NCI-H146 treated with DMSO at 0.1 percent for 48 hours (cell line): ENCODE results near the gene CTPS2.
A peak's percentile ranks its signal among the peaks of the same experiment; 100 is the strongest.
"Not testable (repeated sequence)": the region's sequence is repeated elsewhere in the genome, so short reads cannot be mapped to it uniquely, and the experiment has no call there.

ENCODE experiments used
- DNase-seq: peaks from one replicate; lab custom pipeline; 2025; ENCODE audit not compliant: unreplicated experiment; lab: John Stamatoyannopoulos, UW

CTPS2 gene, protein sequence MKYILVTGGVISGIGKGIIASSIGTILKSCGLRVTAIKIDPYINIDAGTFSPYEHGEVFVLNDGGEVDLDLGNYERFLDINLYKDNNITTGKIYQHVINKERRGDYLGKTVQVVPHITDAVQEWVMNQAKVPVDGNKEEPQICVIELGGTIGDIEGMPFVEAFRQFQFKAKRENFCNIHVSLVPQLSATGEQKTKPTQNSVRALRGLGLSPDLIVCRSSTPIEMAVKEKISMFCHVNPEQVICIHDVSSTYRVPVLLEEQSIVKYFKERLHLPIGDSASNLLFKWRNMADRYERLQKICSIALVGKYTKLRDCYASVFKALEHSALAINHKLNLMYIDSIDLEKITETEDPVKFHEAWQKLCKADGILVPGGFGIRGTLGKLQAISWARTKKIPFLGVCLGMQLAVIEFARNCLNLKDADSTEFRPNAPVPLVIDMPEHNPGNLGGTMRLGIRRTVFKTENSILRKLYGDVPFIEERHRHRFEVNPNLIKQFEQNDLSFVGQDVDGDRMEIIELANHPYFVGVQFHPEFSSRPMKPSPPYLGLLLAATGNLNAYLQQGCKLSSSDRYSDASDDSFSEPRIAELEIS

DNA sequence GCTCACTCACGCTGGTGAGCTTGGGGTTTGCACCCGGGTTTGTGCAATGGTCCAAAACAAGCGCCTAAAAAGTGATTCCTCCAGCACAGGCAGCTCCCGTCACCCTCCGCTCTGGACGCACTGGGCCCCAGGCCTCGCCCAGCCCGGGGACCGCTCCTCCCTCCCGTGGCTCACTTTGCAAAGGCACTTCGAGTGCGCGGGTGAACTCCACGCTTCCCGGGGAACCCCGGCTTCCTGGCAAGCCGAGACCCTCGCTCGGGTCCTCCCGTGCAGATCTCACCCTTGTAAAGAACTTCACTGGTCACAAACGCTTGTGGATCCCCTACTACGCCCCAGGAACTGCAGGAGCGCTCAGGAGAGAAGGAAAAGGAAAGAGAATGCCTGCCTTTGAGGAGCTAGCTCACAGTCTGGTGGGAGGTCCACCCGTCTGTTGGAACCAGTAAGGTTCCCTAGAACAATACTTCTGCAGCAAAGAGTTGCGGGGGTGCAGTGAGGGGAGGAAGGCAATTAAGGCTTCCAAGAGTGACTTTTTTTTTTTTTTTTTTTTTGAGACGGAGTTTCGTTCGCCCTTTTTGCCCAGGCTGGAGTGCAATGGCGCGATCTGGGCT is at the start of gene CTPS2:
TSS of gene CTPS2 (minus strand) at position 122 of the 608 bp plus-strand sequence. CDS start 9,767 bp downstream, outside the sequence.
- DNase-seq: peak; percentile 31

DNA sequence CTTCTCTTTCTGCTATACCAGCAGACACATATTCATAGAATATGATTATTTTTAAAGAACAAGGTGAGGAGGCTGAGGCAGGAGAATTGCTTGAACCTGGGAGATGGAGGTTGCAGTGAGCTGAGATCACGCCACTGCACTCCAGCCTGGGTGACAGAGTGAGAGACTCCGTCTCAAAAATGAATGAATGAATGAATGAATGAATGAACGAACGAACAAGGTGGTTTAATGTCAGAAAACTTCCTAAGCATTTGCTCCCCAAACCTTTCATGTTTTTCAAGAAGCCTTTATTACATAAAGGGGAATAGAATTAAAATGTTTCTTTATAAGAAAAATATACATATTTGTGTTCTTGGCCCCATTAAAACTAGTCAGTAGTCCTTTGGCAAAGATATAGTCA is 49.0 kb upstream of the CTPS2 start:
- not testable (repeated sequence) for DNase-seq

DNA sequence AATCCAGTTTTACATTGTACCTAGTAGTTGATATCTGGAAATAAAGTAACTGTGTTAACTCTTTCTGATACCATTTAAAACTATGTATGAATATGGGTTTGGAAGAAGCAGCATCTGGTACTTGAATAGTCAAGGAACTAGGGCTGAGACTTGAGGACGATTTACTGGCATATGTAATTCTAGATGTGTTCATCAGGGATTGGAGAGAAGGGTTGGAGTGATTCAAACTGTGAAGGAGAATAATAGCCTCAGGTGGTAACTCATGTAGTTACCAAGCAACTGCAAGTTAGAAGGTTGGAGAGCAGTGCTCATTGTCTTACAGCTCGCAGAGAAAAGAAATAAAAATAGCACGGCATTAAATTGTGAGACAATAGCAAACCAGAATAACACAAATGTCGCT is 44.3 kb upstream of the CTPS2 start:
- DNase-seq: no peak

DNA sequence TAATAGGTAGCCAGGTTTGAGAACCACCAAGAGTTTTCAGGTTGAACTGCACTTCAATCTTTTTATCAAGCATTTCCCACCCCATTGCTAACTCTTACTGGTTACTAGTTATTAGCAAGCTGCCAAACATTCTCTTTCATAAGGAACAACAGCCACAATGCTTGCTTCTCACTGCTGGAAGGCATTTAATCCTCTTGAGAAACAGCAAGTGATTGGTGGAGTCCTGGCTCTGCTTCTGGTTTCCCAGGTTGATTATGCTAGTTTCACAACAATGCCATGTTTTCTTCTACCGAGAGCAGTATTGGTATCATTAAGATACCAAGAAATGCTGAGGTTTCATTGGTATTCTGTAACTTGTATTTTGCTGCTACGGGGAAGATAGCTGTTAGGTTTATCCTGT is 41.5 kb upstream of the CTPS2 start:
- DNase-seq: no peak

DNA sequence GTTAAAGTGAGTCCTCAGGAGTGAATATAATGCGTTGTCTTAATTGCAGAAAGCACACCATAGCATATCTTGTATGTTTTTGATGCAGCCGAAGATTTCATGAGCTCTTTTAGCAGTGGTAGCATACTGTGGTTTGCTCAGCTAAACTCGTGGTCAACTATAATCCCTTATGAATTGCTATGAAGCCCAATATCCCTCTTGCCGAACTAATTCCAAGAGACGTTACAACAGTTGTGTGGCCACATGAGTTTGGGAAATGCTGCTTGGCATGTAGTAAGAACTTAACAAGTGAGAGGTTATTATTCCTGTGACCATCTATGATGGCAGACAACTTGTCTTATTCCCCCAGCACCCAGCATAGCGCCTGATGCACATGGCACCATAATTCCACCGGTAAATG is 37.7 kb upstream of the CTPS2 start:
- DNase-seq: no peak

DNA sequence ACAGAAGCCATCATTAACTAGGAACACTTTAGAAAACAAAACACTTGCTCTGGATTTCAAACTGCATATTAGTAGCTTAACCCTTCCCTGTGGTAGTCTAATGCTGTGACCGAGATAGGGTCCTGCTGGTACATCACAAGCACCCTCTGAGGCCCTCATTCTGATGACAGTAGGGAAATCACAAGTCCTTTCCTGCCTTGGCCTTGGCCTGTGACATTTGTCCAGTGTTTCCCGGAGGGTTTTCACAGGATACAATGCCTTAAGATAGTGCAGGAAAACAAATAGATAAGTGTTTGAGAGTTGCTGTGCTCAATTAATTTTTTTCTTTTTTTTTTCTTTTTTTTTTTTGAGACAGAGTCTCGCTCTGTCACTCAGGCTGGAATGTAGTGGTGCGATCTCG is 36.0 kb upstream of the CTPS2 start:
- DNase-seq: no peak

DNA sequence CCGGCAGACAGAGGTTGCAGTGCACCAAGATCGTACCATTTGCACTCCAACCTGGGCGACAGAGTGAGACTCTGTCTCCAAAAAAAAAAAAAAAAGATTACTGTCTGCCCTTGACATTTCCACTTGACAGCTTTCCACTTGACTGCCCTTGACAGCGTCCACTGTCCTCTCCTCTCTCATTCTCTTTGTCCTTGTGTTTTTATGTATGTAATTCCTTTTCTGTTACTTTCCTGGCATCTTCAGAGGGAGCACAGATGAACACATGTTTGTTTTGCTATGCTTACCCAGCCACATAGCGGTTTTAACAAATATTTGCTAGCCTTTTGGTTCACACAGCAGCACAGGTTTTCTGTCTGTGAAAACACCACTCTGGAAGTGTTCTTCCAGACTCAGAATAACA is 33.2 kb upstream of the CTPS2 start:
- DNase-seq: no peak

DNA sequence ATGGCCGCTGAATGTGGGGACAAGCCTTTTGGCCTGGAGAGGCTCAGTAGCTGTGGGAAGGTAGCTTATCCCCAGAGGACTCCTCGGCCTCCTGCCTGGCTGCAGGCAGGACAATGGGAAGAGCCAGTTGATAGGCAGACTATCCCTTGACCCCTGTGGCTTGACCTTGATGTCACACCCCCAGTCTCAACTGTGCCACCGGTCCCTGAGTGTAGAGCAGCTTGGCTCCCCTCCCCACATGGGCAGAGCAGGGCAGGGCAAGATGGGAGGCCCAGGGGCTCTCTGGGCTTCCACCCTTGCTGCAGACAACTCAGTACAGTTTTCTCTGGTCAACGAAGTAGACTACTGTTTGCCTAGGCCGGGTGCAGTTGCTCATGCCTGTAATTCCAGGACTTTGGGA is 32.6 kb upstream of the CTPS2 start:
- no peak for DNase-seq

DNA sequence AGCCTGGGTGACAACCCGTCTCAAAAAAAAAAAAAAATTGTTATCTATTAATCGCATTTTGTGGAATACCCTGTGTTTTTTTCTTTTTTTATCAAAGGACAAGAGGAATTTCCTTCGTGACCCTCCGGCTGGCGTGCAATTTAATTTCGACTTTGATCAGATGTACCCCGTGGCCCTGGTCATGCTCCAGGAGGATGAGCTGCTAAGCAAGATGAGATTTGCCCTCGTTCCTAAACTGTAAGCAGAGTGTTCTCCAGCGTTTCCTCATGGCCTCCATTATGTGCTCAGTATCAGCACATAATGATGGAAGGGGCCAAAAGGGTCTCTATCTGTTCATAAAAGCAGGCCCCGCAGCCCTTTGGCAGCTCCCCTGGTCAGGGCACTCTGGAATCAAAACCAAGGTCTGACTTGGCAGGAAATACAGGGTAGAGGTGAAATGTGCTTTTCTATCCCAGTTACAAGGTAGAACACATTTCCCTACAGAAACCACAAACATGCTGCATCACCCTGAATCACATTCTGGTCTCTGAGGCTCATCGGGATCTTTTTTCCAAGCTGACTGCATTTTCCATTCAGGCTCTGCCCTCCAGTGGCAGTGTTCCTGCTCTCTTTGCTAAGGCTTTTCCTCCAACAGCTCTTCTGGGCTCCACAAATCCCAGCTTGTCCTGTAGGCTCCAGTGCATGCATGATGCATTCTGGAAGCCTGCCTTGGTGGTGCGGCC is 31.3 kb upstream of the CTPS2 start:
- no peak for DNase-seq

DNA sequence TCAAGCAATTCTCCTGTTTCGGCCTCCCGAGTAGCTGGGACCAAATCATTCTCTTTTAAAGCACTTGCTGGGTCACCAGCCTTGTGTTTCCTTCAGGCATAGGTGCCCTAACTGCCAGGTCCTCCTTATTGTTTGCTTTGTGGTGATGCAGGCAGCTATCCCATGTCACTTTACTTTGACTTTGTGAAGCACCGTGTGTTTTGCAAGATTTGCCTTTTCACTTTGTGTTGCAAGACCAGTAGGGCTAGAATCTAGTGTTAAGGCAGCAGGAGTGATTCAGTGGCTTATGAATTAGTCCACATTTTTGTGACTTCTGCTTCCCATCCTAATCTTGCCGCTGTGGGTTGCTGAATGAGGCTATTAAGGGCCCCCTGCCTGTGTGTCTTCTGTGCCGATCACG is 27.1 kb upstream of the CTPS2 start:
- no peak for DNase-seq

DNA sequence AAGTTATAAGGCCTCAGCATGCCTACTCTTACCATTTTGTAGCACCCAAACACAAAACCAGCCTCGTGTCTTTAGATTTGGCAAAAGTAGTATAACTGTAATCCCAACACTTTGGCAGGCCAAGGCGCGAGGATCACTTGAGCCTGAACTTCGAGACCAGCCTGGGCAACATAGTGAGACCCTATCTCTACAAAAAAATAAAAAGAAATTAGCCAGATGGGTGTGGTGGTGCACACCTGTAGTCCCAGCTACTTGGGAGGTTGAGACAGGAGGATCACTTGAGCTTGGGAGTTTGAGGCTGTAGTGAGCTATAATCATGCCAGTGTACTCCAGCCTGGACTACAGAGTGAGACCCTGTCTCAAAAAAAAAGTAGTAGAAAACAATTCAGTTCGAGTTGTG is 24.6 kb upstream of the CTPS2 start:
- no peak for DNase-seq

DNA sequence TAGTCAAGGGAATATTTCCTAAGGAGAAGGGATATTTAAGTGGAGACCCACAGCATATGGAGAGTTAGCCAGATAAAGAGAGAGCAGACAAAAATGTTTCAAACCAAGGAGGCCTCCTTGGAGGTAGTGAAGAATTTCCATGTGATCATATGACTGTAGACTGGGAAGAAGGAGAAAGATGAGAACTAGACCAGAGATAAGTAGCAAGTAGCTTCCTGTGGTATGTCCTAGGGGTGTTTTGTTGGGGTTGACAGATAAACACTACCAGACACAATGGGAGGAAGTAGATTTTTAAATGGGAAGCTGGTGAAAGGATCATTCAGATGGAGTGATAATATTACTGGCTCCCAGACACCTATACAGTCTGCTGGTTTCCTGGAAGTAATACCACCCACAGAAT is 20.5 kb upstream of the CTPS2 start:
- no peak for DNase-seq

DNA sequence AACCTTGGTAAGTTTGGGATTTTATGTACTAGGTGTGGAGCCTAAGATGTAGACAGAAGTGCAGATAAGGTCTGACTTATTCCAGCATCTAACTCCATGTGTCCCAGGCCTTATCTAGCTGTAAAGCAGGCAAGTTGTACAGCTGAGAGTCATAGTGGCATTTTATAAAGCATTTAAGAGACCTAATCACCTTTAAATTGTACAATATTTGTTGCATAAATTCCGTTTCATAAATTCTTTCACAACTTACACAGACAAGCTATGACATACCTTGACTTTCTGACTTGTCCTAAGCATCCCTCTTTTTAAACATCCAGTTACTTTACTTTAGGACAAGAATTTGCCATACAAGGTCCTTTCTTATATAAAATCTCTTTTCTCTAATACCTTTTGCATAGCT is 18.0 kb upstream of the CTPS2 start:
- no peak for DNase-seq

DNA sequence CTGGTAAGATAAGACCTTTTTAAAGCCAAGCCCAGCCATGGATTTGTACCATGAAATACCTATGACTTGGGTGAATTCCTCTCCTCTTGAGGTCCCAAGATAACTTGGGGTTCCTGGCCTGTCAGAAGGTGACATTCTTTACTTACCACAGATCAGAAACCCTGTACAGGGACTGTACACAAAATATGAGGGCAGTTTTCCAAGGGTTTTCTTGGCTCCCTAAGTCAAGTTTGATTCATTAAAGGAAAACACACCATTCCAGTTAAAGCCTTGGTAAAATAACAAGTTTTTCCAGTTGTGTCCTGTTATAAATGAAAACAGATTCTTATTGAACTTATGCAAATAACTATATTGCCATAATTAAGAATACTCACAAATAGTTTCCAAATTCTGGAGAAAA is 15.2 kb upstream of the CTPS2 start:
- DNase-seq: no peak

DNA sequence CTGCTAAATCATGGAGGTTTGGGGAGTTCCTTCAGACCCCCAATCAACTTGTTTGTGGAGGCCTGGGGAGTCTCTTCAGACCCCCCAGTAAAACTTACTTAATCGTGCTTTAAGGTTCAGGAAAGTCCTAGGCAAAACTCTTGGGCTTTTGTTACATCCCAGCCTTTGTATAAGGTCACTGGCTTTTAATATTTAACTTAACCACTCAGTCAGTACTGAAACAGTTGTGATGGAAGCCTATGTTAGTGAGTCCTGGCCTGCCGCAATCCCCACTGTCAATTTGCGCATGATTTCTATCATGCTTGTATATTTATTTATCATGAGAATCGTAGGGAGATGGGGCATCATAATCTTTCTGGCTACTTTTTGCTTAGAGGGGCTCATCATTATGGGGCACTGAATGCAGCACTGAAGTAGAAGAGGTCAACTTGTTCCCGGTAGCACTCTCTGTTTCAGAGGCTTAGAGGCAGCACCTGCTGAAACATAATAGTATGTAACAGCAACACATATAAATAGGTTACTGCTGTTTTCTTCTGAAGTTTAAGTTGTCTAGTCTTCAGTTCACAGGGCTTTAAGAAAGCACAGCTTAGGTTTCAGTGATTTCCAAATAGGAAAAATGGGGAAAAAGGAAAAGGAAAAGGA is 14.0 kb upstream of the CTPS2 start:
- not testable (repeated sequence) for DNase-seq

DNA sequence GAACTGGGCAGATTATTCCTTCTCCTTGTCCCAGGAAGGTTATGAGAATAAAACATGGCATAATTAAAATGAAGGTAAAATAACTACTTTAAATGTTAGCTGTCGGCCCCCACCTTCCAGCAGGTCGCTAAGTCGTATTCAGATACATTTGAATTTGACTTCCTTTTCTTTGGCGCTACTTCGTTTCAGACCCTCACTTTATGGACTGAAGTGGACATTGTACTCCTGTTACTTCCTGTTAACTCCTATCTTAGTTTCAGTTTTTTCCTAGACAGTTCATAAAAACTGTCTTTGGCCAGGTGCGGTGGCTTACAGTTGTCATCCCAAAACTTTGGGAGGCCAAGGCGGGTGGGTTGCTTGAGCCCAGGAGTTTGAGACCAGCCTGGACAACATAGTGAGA is 12.6 kb upstream of the CTPS2 start:
- no peak for DNase-seq

DNA sequence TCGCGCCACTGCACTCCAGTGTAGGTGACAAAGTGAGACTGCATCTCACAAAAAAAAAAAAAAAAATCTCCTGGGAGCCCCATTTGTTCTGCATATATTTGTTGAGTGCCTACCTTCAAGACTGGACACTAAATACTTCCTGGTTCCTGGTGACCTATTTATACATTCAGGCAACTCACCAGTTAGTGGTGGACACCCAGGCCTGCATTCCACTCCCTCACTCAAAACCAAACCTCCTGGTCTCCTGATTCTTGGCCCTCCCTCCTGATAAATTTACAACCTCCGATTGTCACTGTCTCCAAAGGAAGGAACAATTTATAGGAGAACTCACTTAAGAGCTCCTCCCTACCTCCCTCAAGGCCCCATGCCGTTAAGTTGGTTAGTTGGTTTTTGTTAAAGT is 10.0 kb upstream of the CTPS2 start:
- no peak for DNase-seq

DNA sequence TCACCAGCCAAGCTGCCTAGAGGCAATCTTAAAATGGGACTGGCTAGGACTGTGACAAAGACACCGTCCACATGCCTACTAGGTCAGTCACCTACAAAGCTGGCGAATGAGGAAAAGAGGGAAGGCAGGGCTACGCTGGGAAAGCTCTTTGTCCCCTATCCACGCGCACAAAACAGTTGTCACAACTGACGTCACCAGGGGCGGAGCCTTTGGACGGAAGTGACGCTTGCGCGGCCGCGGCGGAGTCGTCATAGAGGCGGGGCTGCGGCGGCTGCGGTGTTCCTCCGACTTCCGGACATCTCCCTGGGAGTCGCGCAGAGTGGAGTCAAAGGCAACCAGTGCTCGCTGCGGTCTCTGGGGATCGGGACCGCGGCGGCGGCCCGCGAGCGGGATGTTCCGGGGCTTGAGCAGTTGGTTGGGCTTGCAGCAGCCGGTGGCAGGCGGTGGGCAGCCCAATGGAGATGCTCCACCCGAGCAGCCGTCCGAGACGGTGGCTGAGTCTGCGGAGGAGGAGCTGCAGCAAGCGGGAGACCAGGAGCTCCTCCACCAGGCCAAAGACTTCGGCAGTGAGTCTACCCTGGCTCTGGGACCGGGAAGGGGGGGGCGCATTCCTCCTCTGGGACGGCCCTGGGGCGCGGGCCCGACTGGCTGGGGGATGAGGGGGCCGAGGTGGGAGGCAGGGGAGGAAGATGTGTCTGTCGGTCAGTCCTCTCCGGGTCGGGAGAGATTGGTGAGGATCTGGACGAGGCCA is 7.0 kb upstream of the CTPS2 start, which contains the start of gene SYAP1:
TSS of gene SYAP1 (plus strand) at position 279 of the 751 bp plus-strand sequence. CDS start at position 392, 113 bp downstream.
- DNase-seq: peak; percentile 90

DNA sequence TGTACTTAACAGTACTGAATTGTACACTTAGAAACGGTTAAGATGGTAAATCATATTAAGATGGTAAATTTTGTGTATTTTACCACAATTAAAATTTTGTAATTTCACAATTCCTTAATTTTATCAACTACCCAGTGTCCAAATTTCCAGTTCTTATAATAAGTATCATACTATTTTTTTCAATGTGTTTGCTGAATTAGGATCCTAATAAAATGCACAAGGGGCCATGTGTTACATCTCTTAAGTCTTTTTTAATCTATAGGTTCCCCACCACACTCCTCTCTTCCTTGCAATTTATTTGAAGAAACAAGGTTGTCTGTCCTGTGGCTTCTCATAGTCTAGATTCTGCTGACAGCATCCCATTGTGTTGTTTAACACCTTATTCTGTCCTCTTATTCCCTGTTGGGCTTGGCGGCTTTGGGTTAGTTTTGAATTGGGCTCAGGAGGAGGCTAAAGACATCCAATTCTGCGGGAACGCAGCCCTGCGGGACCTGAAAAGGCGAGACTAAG is 6.4 kb upstream of the CTPS2 start:
- DNase-seq: no peak

DNA sequence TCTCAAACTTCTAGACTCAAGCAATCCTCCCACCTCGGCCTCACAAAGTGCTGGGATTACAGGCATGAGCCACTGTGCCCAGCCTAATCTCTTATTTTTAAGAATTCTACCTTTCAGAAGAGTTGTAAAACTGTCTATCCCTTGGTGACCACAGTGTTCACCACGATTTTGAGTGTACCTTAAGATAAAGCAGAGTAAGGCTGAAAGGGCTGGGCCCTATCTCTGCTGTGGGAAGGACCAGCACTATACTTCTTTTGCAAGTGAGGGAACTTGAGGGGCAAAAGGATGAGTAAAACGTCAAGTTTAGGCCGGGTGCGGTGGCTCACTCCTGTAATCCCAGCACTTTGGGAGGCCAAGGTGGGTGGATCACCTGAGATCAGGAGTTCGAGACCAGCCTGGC is 4.0 kb upstream of the CTPS2 start:
- DNase-seq: not testable (repeated sequence)
